ENCODE results near the gene CBLL2.

GRCh38 chrX:22296871-22297270 is 24.2 kb downstream of the CBLL2 start:
- no peak for TF ChIP-seq CTCF (optimal IDR thresholded peaks at IDR 0.05 in 1 of 3, IDR thresholded peaks at IDR 0.05 in 1 of 3, conservative IDR thresholded peaks at IDR 0.05 in 1 of 3; ENCODE audit: extremely low read depth in 1 of 3, insufficient read depth in 2 of 3, low read length in 3 of 3)
- TF ChIP-seq EZH2 (IDR thresholded peaks at IDR 0.05; ENCODE audit: low read length), result no peak

All from keratinocyte (primary cell).